ENCODE measurements around the gene TANGO2.

Gene TANGO2

DNA sequence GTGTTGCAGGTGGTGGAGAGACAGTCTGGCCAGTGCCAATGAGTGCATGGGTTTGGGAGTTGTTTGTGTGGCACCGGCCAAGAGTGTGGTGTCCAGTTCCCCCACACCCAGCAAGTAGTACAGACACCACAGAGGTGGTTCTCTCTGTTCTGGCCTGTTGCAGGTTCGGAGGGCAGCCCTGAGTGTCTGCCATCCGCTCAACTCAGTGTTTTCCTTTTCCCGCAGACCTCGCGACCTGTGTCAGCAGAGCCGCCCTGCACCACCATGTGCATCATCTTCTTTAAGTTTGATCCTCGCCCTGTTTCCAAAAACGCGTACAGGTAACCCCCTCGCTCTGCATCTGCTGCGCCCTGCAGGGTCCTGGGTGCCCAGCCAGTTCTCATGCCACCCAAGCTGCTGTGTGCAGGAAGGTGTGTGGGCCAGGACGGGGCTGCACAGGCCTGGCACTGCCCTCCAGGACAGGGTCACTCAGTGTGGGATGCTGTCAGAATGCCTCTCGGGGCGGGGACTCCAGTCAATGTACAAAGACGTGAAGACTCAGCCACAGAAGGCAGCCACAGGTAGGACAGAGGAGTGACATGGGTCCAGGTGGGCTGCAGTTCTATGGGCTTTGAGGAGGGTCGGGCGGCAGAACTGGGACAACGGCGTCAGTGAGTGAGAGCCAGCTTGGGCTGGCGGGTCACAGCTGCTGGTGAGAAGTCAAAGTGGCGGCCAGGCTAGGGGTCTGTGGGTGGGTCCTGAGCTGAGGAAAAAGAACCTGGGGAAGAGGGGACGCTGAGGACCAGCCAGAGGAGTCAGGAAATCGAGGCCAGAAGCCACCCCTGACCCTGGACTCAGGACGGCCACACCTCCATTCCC, 15.9 kb downstream of the TANGO2 start:
- DNase-seq (ENCODE audit: low spot score): no peak
- in situ Hi-C loops (cut with MboI; ENCODE audit: low sequenced_read_pairs, unreplicated experiment): no loop called here

DNA sequence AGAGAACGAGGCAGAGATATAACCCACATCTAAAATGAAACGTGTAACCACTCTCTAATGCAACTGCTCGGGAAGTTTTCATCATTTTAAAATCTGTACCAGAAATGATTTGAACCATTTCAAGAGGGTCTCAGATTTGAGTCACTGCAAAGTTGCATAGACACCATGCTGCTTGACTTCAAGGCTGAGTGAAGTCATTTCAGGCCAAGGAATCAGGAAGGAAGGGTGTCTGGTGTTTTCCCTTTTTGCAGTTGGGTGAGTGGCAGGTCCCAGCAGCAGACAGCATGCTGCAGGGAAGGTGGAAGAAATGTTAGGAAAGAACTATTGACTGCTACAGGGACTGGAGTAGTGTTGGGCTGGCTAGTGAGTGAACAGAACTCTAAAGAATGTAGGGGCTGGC, 16.5 kb downstream of the TANGO2 start:
- no peak for DNase-seq (ENCODE audit: low spot score)
- TF ChIP-seq, protein P1, sequence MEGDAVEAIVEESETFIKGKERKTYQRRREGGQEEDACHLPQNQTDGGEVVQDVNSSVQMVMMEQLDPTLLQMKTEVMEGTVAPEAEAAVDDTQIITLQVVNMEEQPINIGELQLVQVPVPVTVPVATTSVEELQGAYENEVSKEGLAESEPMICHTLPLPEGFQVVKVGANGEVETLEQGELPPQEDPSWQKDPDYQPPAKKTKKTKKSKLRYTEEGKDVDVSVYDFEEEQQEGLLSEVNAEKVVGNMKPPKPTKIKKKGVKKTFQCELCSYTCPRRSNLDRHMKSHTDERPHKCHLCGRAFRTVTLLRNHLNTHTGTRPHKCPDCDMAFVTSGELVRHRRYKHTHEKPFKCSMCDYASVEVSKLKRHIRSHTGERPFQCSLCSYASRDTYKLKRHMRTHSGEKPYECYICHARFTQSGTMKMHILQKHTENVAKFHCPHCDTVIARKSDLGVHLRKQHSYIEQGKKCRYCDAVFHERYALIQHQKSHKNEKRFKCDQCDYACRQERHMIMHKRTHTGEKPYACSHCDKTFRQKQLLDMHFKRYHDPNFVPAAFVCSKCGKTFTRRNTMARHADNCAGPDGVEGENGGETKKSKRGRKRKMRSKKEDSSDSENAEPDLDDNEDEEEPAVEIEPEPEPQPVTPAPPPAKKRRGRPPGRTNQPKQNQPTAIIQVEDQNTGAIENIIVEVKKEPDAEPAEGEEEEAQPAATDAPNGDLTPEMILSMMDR (IDR thresholded peaks at IDR 0.05; ENCODE audit: borderline replicate concordance, control extremely low read depth, extremely low read depth, insufficient read depth, missing control alignments): no peak
- in situ Hi-C loops (cut with MboI; ENCODE audit: low sequenced_read_pairs, unreplicated experiment): no loop called here

More for the DNA sequence above, 15.9 kb downstream of the TANGO2 start:
- TF ChIP-seq, protein P1 (IDR thresholded peaks at IDR 0.05; ENCODE audit: borderline replicate concordance, control extremely low read depth, extremely low read depth, insufficient read depth, missing control alignments): no peak

DNA sequence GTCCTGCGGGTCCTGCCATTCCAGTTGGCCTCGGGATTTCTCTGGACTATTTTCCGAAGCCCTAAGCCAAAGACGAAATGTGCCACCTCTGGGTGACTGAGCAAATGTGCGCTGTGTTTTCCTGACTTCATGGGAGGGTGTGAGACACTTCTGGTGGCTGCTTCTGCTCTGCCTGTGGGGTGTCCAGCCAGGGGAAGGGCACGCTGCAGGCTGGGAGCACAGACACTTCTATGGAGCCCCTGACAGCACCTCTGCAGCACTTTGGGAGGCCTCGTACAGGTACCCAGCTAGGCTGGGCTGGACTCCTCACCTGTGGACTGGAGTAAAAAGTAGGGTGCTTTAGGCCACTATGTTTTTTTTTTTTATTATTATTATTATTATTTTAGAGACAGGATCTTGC, 17.7 kb downstream of the TANGO2 start:
- in situ Hi-C loops (cut with MboI; ENCODE audit: low sequenced_read_pairs, unreplicated experiment): no loop called here
- TF ChIP-seq, protein P1 (IDR thresholded peaks at IDR 0.05; ENCODE audit: borderline replicate concordance, control extremely low read depth, extremely low read depth, insufficient read depth, missing control alignments): no peak
- no peak for DNase-seq (ENCODE audit: low spot score)

DNA sequence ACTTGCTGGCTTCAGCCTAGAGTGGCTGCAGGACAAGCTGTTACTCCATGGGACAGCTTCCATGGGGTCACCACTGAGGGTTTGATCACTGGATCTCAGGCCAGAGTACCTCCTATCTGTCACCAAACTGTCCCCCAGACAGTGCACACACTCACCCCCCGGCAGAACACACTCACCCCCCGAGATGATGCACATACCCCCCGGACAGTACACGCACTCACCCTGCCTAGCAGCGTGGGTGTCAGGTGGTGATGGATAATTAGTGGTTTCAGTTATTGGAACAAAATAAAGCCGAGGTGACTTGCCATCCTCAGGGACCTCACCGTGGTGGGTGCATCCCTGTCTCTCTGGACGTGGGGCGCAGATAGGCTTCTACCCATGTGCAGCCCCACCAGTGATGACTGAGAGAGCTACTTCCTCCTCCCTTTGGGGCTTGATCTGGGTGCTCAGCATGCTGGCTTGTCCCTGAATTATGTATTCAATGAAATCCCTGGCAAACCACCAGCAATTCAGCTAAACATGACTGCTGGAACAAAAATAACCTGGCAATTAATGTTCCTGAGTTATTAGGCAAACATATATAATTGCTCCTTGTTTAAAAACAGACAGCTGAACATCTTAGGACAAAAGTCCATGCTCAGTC, 18.9 kb downstream of the TANGO2 start:
- DNase-seq (ENCODE audit: low spot score): no peak
- TF ChIP-seq, protein P1 (IDR thresholded peaks at IDR 0.05; ENCODE audit: borderline replicate concordance, control extremely low read depth, extremely low read depth, insufficient read depth, missing control alignments): no peak
- in situ Hi-C loops (cut with MboI; ENCODE audit: low sequenced_read_pairs, unreplicated experiment): no loop called here

DNA sequence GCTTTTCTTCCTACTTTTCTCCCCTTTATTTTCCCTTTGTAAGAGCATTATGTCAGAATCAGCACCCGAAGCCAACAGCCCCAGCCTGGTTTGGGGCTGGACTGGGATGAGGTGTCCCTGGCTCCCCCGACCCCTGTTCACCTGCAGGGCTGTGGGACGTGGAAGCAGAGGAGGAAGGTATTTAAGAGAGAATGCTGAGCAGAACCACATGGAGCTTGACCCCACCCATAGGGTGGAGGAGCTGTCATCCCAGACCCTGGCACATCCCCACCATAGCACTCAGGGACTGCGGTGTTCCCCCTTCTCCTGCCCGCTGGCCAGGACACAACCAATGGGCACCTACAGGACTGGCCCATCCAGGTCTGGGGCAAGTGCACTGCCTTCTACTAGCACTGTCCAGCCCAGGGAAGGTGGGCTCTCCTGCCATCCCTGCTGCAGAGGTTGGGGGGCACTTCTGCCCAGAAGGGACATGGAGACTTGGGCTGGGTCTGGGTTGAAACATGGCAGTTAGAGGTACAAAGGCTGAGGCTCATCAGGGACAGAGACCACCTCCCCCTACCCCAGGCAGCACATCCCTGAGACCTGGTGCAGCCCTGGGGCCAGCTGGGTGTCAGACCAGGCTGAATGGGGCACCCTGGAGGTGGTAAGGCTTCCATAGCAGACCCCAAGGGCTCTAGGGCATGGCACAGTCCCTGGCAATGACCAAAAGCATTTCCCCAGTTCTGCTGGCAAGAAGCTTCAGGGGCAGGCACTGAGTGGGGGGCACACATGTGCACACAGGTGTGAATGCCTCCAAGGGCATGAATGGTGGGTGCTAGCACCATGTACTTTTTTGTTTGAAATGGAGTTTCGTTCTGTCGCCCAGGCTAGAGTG, 19.7 kb downstream of the TANGO2 start:
- no peak for DNase-seq (ENCODE audit: low spot score)
- TF ChIP-seq, protein P1 (IDR thresholded peaks at IDR 0.05; ENCODE audit: borderline replicate concordance, control extremely low read depth, extremely low read depth, insufficient read depth, missing control alignments): no peak
- in situ Hi-C loops (cut with MboI; ENCODE audit: low sequenced_read_pairs, unreplicated experiment): no loop called here
